ENCODE data around the gene SCNM1. TPM values are rescaled to one million over a fixed set of nuclear protein-coding genes. Genes with fewer than 3 reads are reported as not detected.

Gene SCNM1
- total RNA-seq, 6 donors from 2014 or later, result 8.9 to 50.3 (median 25.9) TPM

- H3K27me3 ChIP-seq, result no peaks in the 10 kb centered on the region
- ATAC-seq (ENCODE audit: low FRiP score in 2 of 2), result peak in 1 of 2 donors; percentile 72
- H3K36me3 ChIP-seq, result peaks cover 6 to 47% (median 29%) of the 10 kb centered on the region in 4 donors
- H3K27ac ChIP-seq, result peak overlapping the region; percentile 65 to 87 (median 84)
- 11 to 24% methylated on average over 15 of the region's 15 CpGs for WGBS, 2 donors
- no peaks in the 10 kb centered on the region for H3K9me3 ChIP-seq
- peaks cover 18 to 35% (median 24%) of the 10 kb centered on the region in 4 donors for H3K4me1 ChIP-seq
- TF ChIP-seq POLR2A (IDR thresholded peaks at IDR 0.05) (no peak), EP300 (IDR thresholded peaks at IDR 0.05) (no peak), POLR2AphosphoS5 (IDR thresholded peaks at IDR 0.05) (no peak)
- H3K4me3 ChIP-seq, result peak overlapping the region; percentile 49 to 72 (median 68)
- DNase-seq, result peak in 1 of 2 donors; percentile 25
Measured at GRCh38 chr1:151165281-151165737, 635 bp upstream of the SCNM1 start.

- no peak for DNase-seq
- H3K27me3 ChIP-seq, result no peaks in the 10 kb centered on the region
- WGBS, 2 donors, result 5 to 6% methylated on average over 15 of the region's 15 CpGs
Measured at GRCh38 chr1:151166505-151166956, 587 bp downstream of the SCNM1 start.

GRCh38 chr1:151167116-151167515, 1.2 kb downstream of the SCNM1 start:
- no peak for ATAC-seq (ENCODE audit: low FRiP score in 2 of 2)
- 90% methylated on average over 6 of the region's 6 CpGs for WGBS, 2 donors
- peaks cover 2 to 43% (median 29%) of the 10 kb centered on the region in 4 donors for H3K36me3 ChIP-seq
- peak overlapping the region in 1 of 4 donors; percentile 70 for H3K4me3 ChIP-seq
- peaks cover 18 to 35% (median 24%) of the 10 kb centered on the region in 4 donors for H3K4me1 ChIP-seq
- TF ChIP-seq POLR2A (IDR thresholded peaks at IDR 0.05) (no peak), EP300 (IDR thresholded peaks at IDR 0.05) (no peak), POLR2AphosphoS5 (IDR thresholded peaks at IDR 0.05) (no peak), CTCF (IDR thresholded peaks at IDR 0.05) (no peak)
- H3K27ac ChIP-seq, result no peak overlapping the region
- H3K9me3 ChIP-seq, result no peaks in the 10 kb centered on the region
- no peaks in the 10 kb centered on the region for H3K27me3 ChIP-seq
- DNase-seq, result no peak

More at GRCh38 chr1:151166505-151166956, 587 bp downstream of the SCNM1 start:
- TF ChIP-seq CTCF (IDR thresholded peaks at IDR 0.05) (no peak), EP300 (IDR thresholded peaks at IDR 0.05) (no peak), POLR2A (IDR thresholded peaks at IDR 0.05) (no peak), POLR2AphosphoS5 (IDR thresholded peaks at IDR 0.05) (no peak)
- H3K9me3 ChIP-seq, result no peaks in the 10 kb centered on the region
- peak overlapping the region; percentile 42 to 72 (median 68) for H3K4me3 ChIP-seq
- peaks cover 2 to 47% (median 30%) of the 10 kb centered on the region in 4 donors for H3K36me3 ChIP-seq
- ATAC-seq (ENCODE audit: low FRiP score in 2 of 2), result peak in 1 of 2 donors; percentile 24
- peak overlapping the region; percentile 59 to 87 (median 84) for H3K27ac ChIP-seq
- H3K4me1 ChIP-seq, result peaks cover 18 to 35% (median 24%) of the 10 kb centered on the region in 4 donors

GRCh38 chr1:151171190-151171589, 5.2 kb downstream of the SCNM1 start:
- ATAC-seq (ENCODE audit: low FRiP score in 2 of 2) (no peak), DNase-seq (no peak)
- Histone ChIP-seq H3K27me3 (no peaks in the 10 kb centered on the region), H3K9me3 (no peaks in the 10 kb centered on the region), H3K36me3 (peaks cover 2 to 76% (median 45%) of the 10 kb centered on the region in 4 donors), H3K27ac (no peak overlapping the region), H3K4me3 (no peak overlapping the region), H3K4me1 (peaks cover 10 to 14% (median 11%) of the 10 kb centered on the region in 4 donors)
- no peak for TF ChIP-seq POLR2A (IDR thresholded peaks at IDR 0.05)
- WGBS, 2 donors, result 93 to 94% methylated on average over 3 to 5 of the region's 5 CpGs

- H3K9me3 ChIP-seq, result no peaks in the 10 kb centered on the region
- H3K36me3 ChIP-seq, result peaks cover 20 to 86% (median 65%) of the 10 kb centered on the region in 4 donors
- DNase-seq (no peak), ATAC-seq (ENCODE audit: low FRiP score in 2 of 2) (peak in 1 of 2 donors; percentile 43)
- WGBS, 2 donors, result 69 to 74% methylated on average over 6 of the region's 6 CpGs
- H3K4me3 ChIP-seq, result no peak overlapping the region
- TF ChIP-seq POLR2A (IDR thresholded peaks at IDR 0.05) (no peak), POLR2AphosphoS5 (IDR thresholded peaks at IDR 0.05) (no peak), CTCF (IDR thresholded peaks at IDR 0.05) (no peak), EP300 (IDR thresholded peaks at IDR 0.05) (no peak)
- no peak overlapping the region for H3K27ac ChIP-seq
- H3K27me3 ChIP-seq, result no peaks in the 10 kb centered on the region
- H3K4me1 ChIP-seq, result no peaks in the 10 kb centered on the region
Measured at GRCh38 chr1:151175041-151175741, 9.2 kb downstream of the SCNM1 start.
